Spleen (tissue), 11 donors: ENCODE measurements around the gene PHF10. TPM values are rescaled to one million over a fixed set of nuclear protein-coding genes. Genes with fewer than 3 reads are reported as not detected.

Experiments used
- DNase-seq: peaks from one replicate; pipeline ENCODE4 v3.0.0-alpha.2; 2020
- H3K27ac ChIP-seq, 8 donors: fragments of 200-600 bp; sonication (generic) in 7 of 8; 1 replicate in 4 of 8; 2 replicates in 4 of 8; pipeline versions ENCODE4 v1.5.0 to v1.8.0; 2016 to 2021; ENCODE audit warnings: inconsistent platforms in 4 of 8, mild to moderate bottlenecking in 4 of 8, moderate library complexity in 1 of 8
- H3K27me3 ChIP-seq, 7 donors: fragments of 200-600 bp; sonication (generic) in 6 of 7; replicated peaks in 1 of 7; 1 replicate in 4 of 7; 2 replicates in 3 of 7; pipeline versions ENCODE4 v1.5.0 to v1.8.0; 2016 to 2021; ENCODE audit warnings: inconsistent platforms in 3 of 7, mild to moderate bottlenecking in 1 of 7
- H3K36me3 ChIP-seq, 6 donors: fragments of 200-600 bp; sonication (generic) in 5 of 6; 1 replicate in 4 of 6; 2 replicates in 2 of 6; pipeline versions ENCODE4 v1.5.0 to v1.8.0; 2016 to 2021; ENCODE audit warnings: inconsistent platforms in 2 of 6
- H3K4me1 ChIP-seq, 6 donors: fragments of 200-600 bp; sonication (generic) in 5 of 6; 1 replicate in 3 of 6; 2 replicates in 3 of 6; pipeline versions ENCODE4 v1.5.0 to v1.8.0; 2016 to 2021; ENCODE audit warnings: inconsistent platforms in 3 of 6
- H3K4me3 ChIP-seq, 8 donors: fragments of 200-600 bp; sonication (generic) in 7 of 8; 1 replicate in 4 of 8; 2 replicates in 4 of 8; pipeline versions ENCODE4 v1.5.0 to v1.8.0; 2016 to 2021; ENCODE audit warnings: inconsistent platforms in 4 of 8, mild to moderate bottlenecking in 4 of 8, moderate library complexity in 2 of 8
- H3K9me3 ChIP-seq, 8 donors: fragments of 200-600 bp; sonication (generic) in 7 of 8; 1 replicate in 4 of 8; 2 replicates in 4 of 8; pipeline versions ENCODE4 v1.5.0 to v1.8.0; 2016 to 2021; ENCODE audit warnings: inconsistent platforms in 4 of 8
- CTCF ChIP-seq, 11 experiments: fragments of 200-600 bp in 7 of 11; fragments of 450-650 bp in 4 of 11; sonication (generic) in 4 of 11; IDR thresholded peaks in 8 of 11; conservative IDR thresholded peaks in 3 of 11; 1 replicate in 7 of 11; 2 replicates in 4 of 11; pipeline versions ENCODE4 v1.4.0 to v1.8.0; 2016 to 2021; ENCODE audit warnings: antibody characterized with exemption in 11 of 11, inconsistent platforms in 4 of 11, mild to moderate bottlenecking in 1 of 11
- POLR2A ChIP-seq, 3 donors: fragments of 450-650 bp; IDR thresholded peaks; one replicate each; pipeline ENCODE4 v1.5.1; 2017; ENCODE audit warnings: antibody characterized with exemption in 3 of 3, mild to moderate bottlenecking in 1 of 3
- POLR2AphosphoS5 ChIP-seq, 3 donors: sonication (generic); formaldehyde crosslinking; IDR thresholded peaks; one replicate each; pipeline ENCODE4 v1.5.1; 2017; ENCODE audit warnings: antibody characterized with exemption in 3 of 3
- WGBS, 5 donors: extraction: QIAGEN DNeasy Blood & Tissue Kit in 3 of 5; methylation state at CpG; one replicate each; pipeline versions ENCODE4 v1.1.5 to v1.1.7; 2013 to 2018; 5-methylcytosine and 5-hydroxymethylcytosine counted together
- intact Hi-C: fragments of 100-400 bp; cut with DNase I; formaldehyde crosslinking; loops from one replicate; pipeline ENCODE4 v1.15.0; 2023; ENCODE audit warnings: low total_unique reads
- polyA plus RNA-seq, 3 donors: library from polyadenylated mRNA; stranded (reverse); fragments of 200-250 nt; gene quantifications; one replicate each; pipeline ENCODE4 v1.2.1, GENCODE V29; 2013
- total RNA-seq, 7 donors: library from RNA; depleted of rRNA in 3 of 7; stranded (reverse); fragments of >200 nt in 3 of 7; fragmentation: NEBNext Ultra II Directional in 4 of 7; extraction: Animal tissue kit (Norgen Biotek cat#: 25700) in 4 of 7; gene quantifications; one replicate each; pipeline versions ENCODE4 v1.1.0 to v1.2.1, GENCODE V29; 2016 to 2021
- donor health status: healthy with polysubstance abuse.
- donor health status: DM: no; HTN: no; CAD: no; lungs with moderate emphysema.
- donor health status: DM: no; HTN: no; CAD: no.
- donor health status: Bipolar disorder and iron deficiency.
- donor health status: healthy.
- donor health status: DM: no; HTN: no; CAD: no.
- donor health status: DM: yes; HTN: yes; CAD: no.

Gene PHF10
- total and polyA plus RNA-seq, 10 donors = 36.7 to 102 (median 58.0) TPM

GRCh38 chr6:169669889-169670288, 54.4 kb downstream of the PHF10 start:
- H3K9me3 ChIP-seq = no peaks in the 10 kb centered on the region
- peaks cover 4 to 61% (median 18%) of the 10 kb centered on the region in 6 donors for H3K36me3 ChIP-seq
- peaks cover 0 to 17% (median 10%) of the 10 kb centered on the region in 6 donors for H3K4me1 ChIP-seq
- intact Hi-C loops = no loop called here
- TF ChIP-seq POLR2A (IDR thresholded peaks at IDR 0.05) = no peak
- TF ChIP-seq POLR2AphosphoS5 (IDR thresholded peaks at IDR 0.05) = peak in 1 of 3 donors; percentile 74
- 28 to 32% (median 30%) methylated on average over 7 of the region's 7 CpGs for WGBS, 5 donors
- DNase-seq = no peak
- H3K4me3 ChIP-seq = no peak overlapping the region
- peak overlapping the region in 7 of 8 donors; percentile 44 to 77 (median 70) for H3K27ac ChIP-seq
- no peaks in the 10 kb centered on the region for H3K27me3 ChIP-seq

- intact Hi-C loops = no loop called here
- no peak for DNase-seq
- Histone ChIP-seq H3K4me1 (peaks cover 0 to 17% (median 10%) of the 10 kb centered on the region in 6 donors), H3K27ac (peak overlapping the region in 7 of 8 donors; percentile 12 to 77 (median 70)), H3K36me3 (peaks cover 4 to 66% (median 21%) of the 10 kb centered on the region in 6 donors), H3K9me3 (no peaks in the 10 kb centered on the region), H3K4me3 (no peak overlapping the region), H3K27me3 (no peaks in the 10 kb centered on the region)
- TF ChIP-seq CTCF (IDR thresholded peaks at IDR 0.05 in 8 of 11, conservative IDR thresholded peaks at IDR 0.05 in 3 of 11) (no peak), POLR2AphosphoS5 (IDR thresholded peaks at IDR 0.05) (no peak), POLR2A (IDR thresholded peaks at IDR 0.05) (no peak)
- WGBS, 5 donors = 75 to 88% (median 86%) methylated on average over 6 of the region's 6 CpGs
These were observed 55.2 kb downstream of the PHF10 start for GRCh38 chr6:169669147-169669546.

- intact Hi-C loops = no loop called here
- Histone ChIP-seq H3K36me3 (peaks cover 4 to 74% (median 28%) of the 10 kb centered on the region in 6 donors), H3K27me3 (no peaks in the 10 kb centered on the region), H3K27ac (no peak overlapping the region), H3K4me3 (no peak overlapping the region), H3K4me1 (peaks cover 0 to 17% (median 10%) of the 10 kb centered on the region in 6 donors), H3K9me3 (no peaks in the 10 kb centered on the region)
- 93 to 96% (median 95%) methylated on average over 15 of the region's 15 CpGs for WGBS, 5 donors
- DNase-seq = no peak
- TF ChIP-seq POLR2AphosphoS5 (IDR thresholded peaks at IDR 0.05) = no peak
- TF ChIP-seq POLR2A (IDR thresholded peaks at IDR 0.05) = no peak
- TF ChIP-seq CTCF (IDR thresholded peaks at IDR 0.05 in 8 of 11, conservative IDR thresholded peaks at IDR 0.05 in 3 of 11) = no peak
These were observed 56.0 kb downstream of the PHF10 start for GRCh38 chr6:169668203-169668847.

- peaks cover 0 to 17% (median 10%) of the 10 kb centered on the region in 6 donors for H3K4me1 ChIP-seq
- no peak overlapping the region for H3K4me3 ChIP-seq
- no peaks in the 10 kb centered on the region for H3K27me3 ChIP-seq
- no peak for DNase-seq
- H3K36me3 ChIP-seq = peaks cover 4 to 78% (median 29%) of the 10 kb centered on the region in 6 donors
- intact Hi-C loops = no loop called here
- TF ChIP-seq POLR2AphosphoS5 (IDR thresholded peaks at IDR 0.05) (no peak), POLR2A (IDR thresholded peaks at IDR 0.05) (no peak), CTCF (IDR thresholded peaks at IDR 0.05 in 8 of 11, conservative IDR thresholded peaks at IDR 0.05 in 3 of 11) (no peak)
- WGBS, 5 donors = 96 to 99% (median 98%) methylated on average over 27 of the region's 27 CpGs
- no peak overlapping the region for H3K27ac ChIP-seq
- H3K9me3 ChIP-seq = no peaks in the 10 kb centered on the region
These were observed 56.6 kb downstream of the PHF10 start for GRCh38 chr6:169667716-169668115.
